Aorta (tissue), 5 donors: ENCODE measurements around the gene GABRG3. TPM values are rescaled to one million over a fixed set of nuclear protein-coding genes. Genes with fewer than 3 reads are reported as not detected.

Source experiments
- ATAC-seq: fragments of 200-7000 bp; cut with Tn5 transposase; one replicate; pipeline ENCODE4 v1.9.1; 2022; ENCODE audit warnings: moderate library complexity; ENCODE audit not compliant: low FRiP score
- DNase-seq, 2 donors: peaks; one replicate each; pipeline ENCODE4 v3.0.0-alpha.2; 2020
- H3K27ac ChIP-seq, 2 donors: one replicate each; pipeline ENCODE4 v1.5.1; 2013; ENCODE audit warnings: low read length in 2 of 2, mild to moderate bottlenecking in 2 of 2, moderate library complexity in 2 of 2, control low read depth in 1 of 2, inconsistent platforms in 1 of 2, low read depth in 1 of 2
- H3K27me3 ChIP-seq, 2 donors: one replicate each; pipeline ENCODE4 v1.6.1; 2013; ENCODE audit warnings: control low read depth in 1 of 2, low read length in 1 of 2, mild to moderate bottlenecking in 1 of 2, moderate library complexity in 1 of 2; ENCODE audit not compliant: insufficient read depth in 2 of 2, control insufficient read depth in 1 of 2
- H3K36me3 ChIP-seq, 2 donors: one replicate each; pipeline ENCODE4 v1.6.1; 2013; ENCODE audit warnings: control low read depth in 1 of 2, low read length in 1 of 2, mild to moderate bottlenecking in 1 of 2; ENCODE audit not compliant: insufficient read depth in 2 of 2, control insufficient read depth in 1 of 2
- H3K4me1 ChIP-seq, 2 donors: one replicate each; pipeline ENCODE4 v1.6.1; 2013; ENCODE audit warnings: low read length in 2 of 2, control low read depth in 1 of 2, mild to moderate bottlenecking in 1 of 2, moderate library complexity in 1 of 2; ENCODE audit not compliant: insufficient read depth in 2 of 2, control insufficient read depth in 1 of 2
- H3K4me3 ChIP-seq, 2 donors: one replicate each; pipeline ENCODE4 v1.5.1; 2013; ENCODE audit warnings: low read length in 2 of 2, control low read depth in 1 of 2, mild to moderate bottlenecking in 1 of 2
- H3K9me3 ChIP-seq: one replicate; pipeline ENCODE4 v1.6.1; 2013; ENCODE audit warnings: mild to moderate bottlenecking, low read length; ENCODE audit not compliant: control insufficient read depth
- WGBS, 2 donors: extraction: QIAGEN DNeasy Blood & Tissue Kit; methylation state at CpG; one replicate each; pipeline ENCODE4 v1.1.7; 2013; 5-methylcytosine and 5-hydroxymethylcytosine counted together
- intact Hi-C, 2 donors: fragments of 100-400 bp; cut with DNase I; formaldehyde crosslinking; loops; one replicate each; pipeline versions ENCODE4 v1.14.2 to v1.15.0; 2022
- polyA plus RNA-seq, 2 donors: library from polyadenylated mRNA; stranded (reverse); fragments of 200-250 nt; gene quantifications; one replicate each; pipeline ENCODE4 v1.2.3, GENCODE V29; 2013
- total RNA-seq, 2 donors: library from RNA; stranded (reverse); fragmentation: NEBNext Ultra II Directional; extraction: Animal tissue kit (Norgen Biotek cat#: 25700); gene quantifications; one replicate each; pipeline ENCODE4 v1.2.1, GENCODE V29; 2021
- donor health status: healthy with polysubstance abuse.
- donor health status: Bipolar disorder and iron deficiency.
- donor health status: DM: no; HTN: no; CAD: no.
- donor health status: DM: no; HTN: no; CAD: no.
- donor health status: DM: yes; HTN: yes; CAD: no.

The GABRG3 gene
- total and polyA plus RNA-seq, 4 donors: not detected

- Histone ChIP-seq H3K36me3 (no peaks in the 10 kb centered on the region), H3K27ac (no peak overlapping the region), H3K27me3 (no peaks in the 10 kb centered on the region), H3K9me3 (peaks cover 7% of the 10 kb centered on the region), H3K4me1 (no peaks in the 10 kb centered on the region), H3K4me3 (no peak overlapping the region)
- intact Hi-C loops: no loop called here
- DNase-seq (no peak), ATAC-seq (no peak)
- 34 to 41% methylated on average over 7 of the region's 7 CpGs for WGBS, 2 donors
Observed at GRCh38 chr15:27328186-27328585, 357.2 kb downstream of the GABRG3 start.

- no peak overlapping the region for H3K4me3 ChIP-seq
- H3K27me3 ChIP-seq: no peaks in the 10 kb centered on the region
- H3K9me3 ChIP-seq: peaks cover 4% of the 10 kb centered on the region
- no peaks in the 10 kb centered on the region for H3K36me3 ChIP-seq
- no peak overlapping the region for H3K27ac ChIP-seq
- 30 to 37% methylated on average over 13 of the region's 13 CpGs for WGBS, 2 donors
- ATAC-seq: no peak
- intact Hi-C loops: no loop called here
- no peaks in the 10 kb centered on the region for H3K4me1 ChIP-seq
- DNase-seq: no peak
Observed at GRCh38 chr15:27328608-27329007, 357.6 kb downstream of the GABRG3 start.

- H3K9me3 ChIP-seq: no peaks in the 10 kb centered on the region
- 74 to 75% methylated on average over 5 of the region's 5 CpGs for WGBS, 2 donors
- ATAC-seq (no peak), DNase-seq (no peak)
- no peak overlapping the region for H3K27ac ChIP-seq
- H3K4me3 ChIP-seq: no peak overlapping the region
- no peaks in the 10 kb centered on the region for H3K36me3 ChIP-seq
- no peaks in the 10 kb centered on the region for H3K27me3 ChIP-seq
- intact Hi-C loops: no loop called here
- no peaks in the 10 kb centered on the region for H3K4me1 ChIP-seq
Observed at GRCh38 chr15:27330326-27330725, 359.3 kb downstream of the GABRG3 start.

- H3K9me3 ChIP-seq: no peaks in the 10 kb centered on the region
- intact Hi-C loops: no loop called here
- no peaks in the 10 kb centered on the region for H3K27me3 ChIP-seq
- H3K36me3 ChIP-seq: no peaks in the 10 kb centered on the region
- no peak for ATAC-seq
- no peak for DNase-seq
- no peak overlapping the region for H3K27ac ChIP-seq
- H3K4me1 ChIP-seq: no peaks in the 10 kb centered on the region
- 0 to 2% methylated on average over 1 of the region's 1 CpG for WGBS, 2 donors
- no peak overlapping the region for H3K4me3 ChIP-seq
Observed at GRCh38 chr15:27336676-27337075, 365.7 kb downstream of the GABRG3 start.

GRCh38 chr15:27339138-27339537, 368.2 kb downstream of the GABRG3 start:
- Histone ChIP-seq H3K27ac (no peak overlapping the region), H3K9me3 (no peaks in the 10 kb centered on the region), H3K36me3 (no peaks in the 10 kb centered on the region), H3K27me3 (no peaks in the 10 kb centered on the region), H3K4me1 (no peaks in the 10 kb centered on the region), H3K4me3 (no peak overlapping the region)
- intact Hi-C loops: no loop called here
- ATAC-seq: no peak
- DNase-seq: no peak
- 82 to 85% methylated on average over 5 of the region's 5 CpGs for WGBS, 2 donors

- Histone ChIP-seq H3K27me3 (no peaks in the 10 kb centered on the region), H3K4me1 (no peaks in the 10 kb centered on the region), H3K9me3 (no peaks in the 10 kb centered on the region), H3K4me3 (no peak overlapping the region), H3K36me3 (no peaks in the 10 kb centered on the region), H3K27ac (no peak overlapping the region)
- intact Hi-C loops: no loop called here
- 63 to 64% methylated on average over 7 of the region's 7 CpGs for WGBS, 2 donors
- ATAC-seq: no peak
- DNase-seq: no peak
Observed at GRCh38 chr15:27341780-27342343, 370.9 kb downstream of the GABRG3 start.

- no peak overlapping the region for H3K4me3 ChIP-seq
- no peak for DNase-seq
- peaks cover 2% of the 10 kb centered on the region for H3K9me3 ChIP-seq
- no peaks in the 10 kb centered on the region for H3K36me3 ChIP-seq
- no peaks in the 10 kb centered on the region for H3K4me1 ChIP-seq
- no peak overlapping the region for H3K27ac ChIP-seq
- H3K27me3 ChIP-seq: no peaks in the 10 kb centered on the region
- ATAC-seq: no peak
- WGBS, 2 donors: 33 to 35% methylated on average over 8 of the region's 8 CpGs
- intact Hi-C loops: no loop called here
Observed at GRCh38 chr15:27342991-27343390, 372.0 kb downstream of the GABRG3 start.

- WGBS, 2 donors: 76% methylated on average over 12 of the region's 12 CpGs
- intact Hi-C loops: no loop called here
- no peak overlapping the region for H3K27ac ChIP-seq
- no peaks in the 10 kb centered on the region for H3K27me3 ChIP-seq
- no peaks in the 10 kb centered on the region for H3K4me1 ChIP-seq
- no peak overlapping the region for H3K4me3 ChIP-seq
- DNase-seq (no peak), ATAC-seq (no peak)
- H3K36me3 ChIP-seq: no peaks in the 10 kb centered on the region
- peaks cover 3% of the 10 kb centered on the region for H3K9me3 ChIP-seq
Observed at GRCh38 chr15:27352136-27352535, 381.2 kb downstream of the GABRG3 start.

GRCh38 chr15:27353856-27354255, 382.9 kb downstream of the GABRG3 start:
- Histone ChIP-seq H3K27me3 (no peaks in the 10 kb centered on the region), H3K36me3 (no peaks in the 10 kb centered on the region), H3K9me3 (peaks cover 1% of the 10 kb centered on the region), H3K4me1 (no peaks in the 10 kb centered on the region), H3K4me3 (no peak overlapping the region), H3K27ac (no peak overlapping the region)
- 8 to 28% methylated on average over 2 of the region's 2 CpGs for WGBS, 2 donors
- intact Hi-C loops: no loop called here
- DNase-seq: no peak
- no peak for ATAC-seq
